B cell (primary cell): ENCODE data around the gene CDC42BPA. TPM values are rescaled to one million over a fixed set of nuclear protein-coding genes. Genes with fewer than 3 reads are reported as not detected.

Experiments
- ATAC-seq: fragments of 200-7000 bp; cut with Tn5 transposase; one replicate; pipeline ENCODE4 v1.10.0; 2021; ENCODE audit warnings: low read depth, mild to moderate bottlenecking, moderate number of reproducible peaks, moderate library complexity
- CTCF ChIA-PET: fragments of 350-600 bp; sonication (Branson Sonifier 250); formaldehyde crosslinking; loops from one replicate; lab custom pipeline; 2021; ENCODE audit warnings: antibody characterized with exemption, inconsistent platforms; lab: Charles Lee
- POLR2A ChIA-PET: fragments of 350-600 bp; sonication (Branson Sonifier 250); formaldehyde crosslinking; loops from one replicate; lab custom pipeline; 2021; ENCODE audit warnings: antibody characterized with exemption; lab: Charles Lee
- DNase-seq: peaks from one replicate; pipeline ENCODE4 v3.0.0; 2013
- H2AFZ ChIP-seq: 2 replicates; pipeline ENCODE4 v1.6.1; 2012; ENCODE audit warnings: mild to moderate bottlenecking, low read depth, low read length; ENCODE audit not compliant: insufficient read depth, poor library complexity, severe bottlenecking
- H3K27ac ChIP-seq, 2 donors: 1 replicate in 1 of 2; 2 replicates in 1 of 2; pipeline ENCODE4 v1.5.1; 2012 to 2013; ENCODE audit warnings: low read length in 2 of 2, mild to moderate bottlenecking in 2 of 2, moderate library complexity in 1 of 2
- H3K27me3 ChIP-seq, 4 experiments: fragments of 200-600 bp in 1 of 4; sonication (generic) in 1 of 4; replicated peaks in 1 of 4; 1 replicate in 2 of 4; 2 replicates in 2 of 4; pipeline versions ENCODE4 v1.6.1 to v1.7.0; 2013 to 2016; ENCODE audit warnings: low read length in 3 of 4, mild to moderate bottlenecking in 2 of 4, mixed read lengths in 1 of 4, moderate library complexity in 1 of 4; ENCODE audit not compliant: insufficient read depth in 4 of 4, control insufficient read depth in 3 of 4; ENCODE audit errors: control extremely low read depth in 1 of 4
- H3K36me3 ChIP-seq, 2 experiments: replicated peaks in 1 of 2; 1 replicate in 1 of 2; 2 replicates in 1 of 2; pipeline versions ENCODE4 v1.6.1 to v1.7.1; 2013; ENCODE audit warnings: low read length in 1 of 2; ENCODE audit not compliant: insufficient read depth in 2 of 2, control insufficient read depth in 1 of 2; ENCODE audit errors: control extremely low read depth in 1 of 2, extremely low read depth in 1 of 2
- H3K4me1 ChIP-seq, 2 donors: fragments of 200-600 bp in 1 of 2; sonication (generic) in 1 of 2; 1 replicate in 1 of 2; 2 replicates in 1 of 2; pipeline versions ENCODE4 v1.5.1 to v1.6.1; 2013 to 2017; ENCODE audit warnings: low read length in 2 of 2; ENCODE audit not compliant: control insufficient read depth in 2 of 2, insufficient read depth in 2 of 2
- H3K4me2 ChIP-seq: replicated peaks from 2 replicates; pipeline ENCODE3; 2012; ENCODE audit warnings: mild to moderate bottlenecking, low read depth, low read length; ENCODE audit not compliant: poor library complexity, severe bottlenecking
- H3K4me3 ChIP-seq, 5 experiments: fragments of 200-600 bp in 1 of 5; sonication (generic) in 1 of 5; 1 replicate in 3 of 5; 2 replicates in 2 of 5; pipeline versions ENCODE4 v1.5.1 to v1.7.0; 2011 to 2016; ENCODE audit warnings: low read length in 4 of 5, mild to moderate bottlenecking in 4 of 5, low read depth in 2 of 5, control low read depth in 1 of 5, moderate library complexity in 1 of 5; ENCODE audit not compliant: insufficient read depth in 1 of 5; ENCODE audit errors: control extremely low read depth in 1 of 5, extremely low read depth in 1 of 5
- H3K79me2 ChIP-seq: fragments of 200-600 bp; sonication (generic); one replicate; pipeline ENCODE4 v1.6.0; 2016; ENCODE audit warnings: low read length; ENCODE audit not compliant: control insufficient read depth, insufficient read depth
- H3K9ac ChIP-seq: fragments of 200-600 bp; sonication (generic); 2 replicates; pipeline ENCODE4 v1.6.1; 2017; ENCODE audit warnings: mild to moderate bottlenecking, low read length, moderate library complexity
- H3K9me3 ChIP-seq, 3 donors: one replicate each; pipeline versions ENCODE4 v1.6.1 to v1.7.1; 2013; ENCODE audit warnings: low read length in 2 of 3; ENCODE audit not compliant: control insufficient read depth in 2 of 3, insufficient read depth in 1 of 3; ENCODE audit errors: control extremely low read depth in 1 of 3
- H4K20me1 ChIP-seq: 2 replicates; pipeline ENCODE4 v1.6.0; 2012; ENCODE audit warnings: mild to moderate bottlenecking, low read length; ENCODE audit not compliant: insufficient read depth, control insufficient read depth, poor library complexity, severe bottlenecking
- H3K27ac Mint-ChIP-seq: one replicate; pipeline ENCODE4 v1.8.0; 2021; ENCODE audit warnings: mixed read lengths
- H3K27me3 Mint-ChIP-seq: one replicate; pipeline ENCODE4 v1.8.0; 2021; ENCODE audit warnings: mixed read lengths
- H3K4me1 Mint-ChIP-seq: one replicate; pipeline ENCODE4 v1.8.0; 2021; ENCODE audit warnings: mixed read lengths
- H3K4me3 Mint-ChIP-seq: one replicate; pipeline ENCODE4 v1.8.0; 2021; ENCODE audit warnings: mixed read lengths
- H3K9me3 Mint-ChIP-seq: one replicate; pipeline ENCODE4 v1.8.0; 2022; ENCODE audit warnings: mixed read lengths; ENCODE audit not compliant: insufficient read depth
- CTCF ChIP-seq: fragments of 200-600 bp; IDR thresholded peaks from one replicate; pipeline ENCODE4 v1.8.0; 2022; ENCODE audit warnings: antibody characterized with exemption, mild to moderate bottlenecking
- EZH2 ChIP-seq: IDR thresholded peaks from 2 replicates; pipeline ENCODE4 v1.6.1; 2012; ENCODE audit warnings: borderline replicate concordance, low read depth, mild to moderate bottlenecking, moderate library complexity, low read length; ENCODE audit not compliant: insufficient read depth, poor library complexity, severe bottlenecking
- WGBS: methylation state at CpG from one replicate; pipeline ENCODE4 v1.1.5; 2013; ENCODE audit warnings: missing lambda C conversion rate; ENCODE audit not compliant: insufficient coverage; 5-methylcytosine and 5-hydroxymethylcytosine counted together
- intact Hi-C: fragments of 100-400 bp; cut with micrococcal nuclease; formaldehyde crosslinking; loops from one replicate; pipeline ENCODE4 v1.10.0; 2022
- polyA plus RNA-seq: library from polyadenylated mRNA; depleted of rRNA; stranded (reverse); fragments of >200 nt; gene quantifications from 2 replicates; pipeline ENCODE4 v1.2.3, GENCODE V29; 2012
- total RNA-seq, 2 donors: library from RNA; stranded (reverse); fragments of 120-200 nt in 1 of 2; gene quantifications; 1 replicate in 1 of 2; 2 replicates in 1 of 2; pipeline versions ENCODE4 v1.2.3 to v1.2.4, GENCODE V29; 2013 to 2022

Gene CDC42BPA
- total and polyA plus RNA-seq, 2 donors (not counting 1 experiment from before 2014, with no cell fraction given) = 0.04 to 0.69 TPM

GRCh38 chr1:226958300-226958699 is 360.0 kb downstream of the CDC42BPA start:
- Histone ChIP-seq H3K27ac (no peak overlapping the region), H3K4me1 (peaks cover 8 to 12% of the 10 kb centered on the region in 2 donors), H3K4me3 (no peak overlapping the region), H3K36me3 (peaks cover 0 to 4% of the 10 kb centered on the region in 2 experiments), H4K20me1 (peaks cover 92% of the 10 kb centered on the region), H3K4me2 (no peak overlapping the region), H3K9me3 (peaks cover 0 to 20% (median 0%) of the 10 kb centered on the region in 3 donors), H3K9ac (no peak overlapping the region), H3K79me2 (peaks cover 92% of the 10 kb centered on the region), H3K27me3 (no peaks in the 10 kb centered on the region), H2AFZ (no peak overlapping the region)
- no peak for DNase-seq
- TF ChIP-seq EZH2 (no peak), CTCF (no peak)
- no peaks in the 10 kb centered on the region for H3K9me3 Mint-ChIP-seq
- H3K27me3 Mint-ChIP-seq = no peaks in the 10 kb centered on the region
- no peak overlapping the region for H3K27ac Mint-ChIP-seq
- ATAC-seq = no peak
- intact Hi-C loops = no loop called here
- H3K4me3 Mint-ChIP-seq = no peak overlapping the region
- 98% methylated on average over 11 of the region's 13 CpGs for WGBS
- H3K4me1 Mint-ChIP-seq = peaks cover 60% of the 10 kb centered on the region
- ChIA-PET POLR2A (no interaction called here), CTCF (no interaction called here)

- H3K4me3 Mint-ChIP-seq = no peak overlapping the region
- H2AFZ ChIP-seq = no peak overlapping the region
- no peaks in the 10 kb centered on the region for H3K27me3 ChIP-seq
- intact Hi-C loops = no loop called here
- H3K27ac ChIP-seq = no peak overlapping the region
- H3K36me3 ChIP-seq = peaks cover 0 to 2% of the 10 kb centered on the region in 2 experiments
- H4K20me1 ChIP-seq = peaks cover 92% of the 10 kb centered on the region
- H3K4me1 ChIP-seq = peaks cover 3 to 6% of the 10 kb centered on the region in 2 donors
- no peaks in the 10 kb centered on the region for H3K9me3 Mint-ChIP-seq
- H3K27me3 Mint-ChIP-seq = no peaks in the 10 kb centered on the region
- ChIA-PET CTCF (no interaction called here), POLR2A (no interaction called here)
- H3K9ac ChIP-seq = no peak overlapping the region
- DNase-seq (no peak), ATAC-seq (no peak)
- no peak overlapping the region for H3K4me2 ChIP-seq
- TF ChIP-seq EZH2 (no peak), CTCF (no peak)
- peaks cover 92% of the 10 kb centered on the region for H3K79me2 ChIP-seq
- no peak overlapping the region for H3K4me3 ChIP-seq
- H3K4me1 Mint-ChIP-seq = peaks cover 57% of the 10 kb centered on the region
- no peak overlapping the region for H3K27ac Mint-ChIP-seq
- WGBS = over 99% methylated on average over 9 of the region's 11 CpGs
- peaks cover 0 to 20% (median 0%) of the 10 kb centered on the region in 3 donors for H3K9me3 ChIP-seq
Observed at GRCh38 chr1:226957714-226958113, 360.6 kb downstream of the CDC42BPA start.
